Measurements from ENCODE around the gene EEF2KMT.
"Not testable (repeated sequence)": the region's sequence is repeated elsewhere in the genome, so short reads cannot be mapped to it uniquely, and the experiment has no call there.

EEF2KMT gene

DNA sequence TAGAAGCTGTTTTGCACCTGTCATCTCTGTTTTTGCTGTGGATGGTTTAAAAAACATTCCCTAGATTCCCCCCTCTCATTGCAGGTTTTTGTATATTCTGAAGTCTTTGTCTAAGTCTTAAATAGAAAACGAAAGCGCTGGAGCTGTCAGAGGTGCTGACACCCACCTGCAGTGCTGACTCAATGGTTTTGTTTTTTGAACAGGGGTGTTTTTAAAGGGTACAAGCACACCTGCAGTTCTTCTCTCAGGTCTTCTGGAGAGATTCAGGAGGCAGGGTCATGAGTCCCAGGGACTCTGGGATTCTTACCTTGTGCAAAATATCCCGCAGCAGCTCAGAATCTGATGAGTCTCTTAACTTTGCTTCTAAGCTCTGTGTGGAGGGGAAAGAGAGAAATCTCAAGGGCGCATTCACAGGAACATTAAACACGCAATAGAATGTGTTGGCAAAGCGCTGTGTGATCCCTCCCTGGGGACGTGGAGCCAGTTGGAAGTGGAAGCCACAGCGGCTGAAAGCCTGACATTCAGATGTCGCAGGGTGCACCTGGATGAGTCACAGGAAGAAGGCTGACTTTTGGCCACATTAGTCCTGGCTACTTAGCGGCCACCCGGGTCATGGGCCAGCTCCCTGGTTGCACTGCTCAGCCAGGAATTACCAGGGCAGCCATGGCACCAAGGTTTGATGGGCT lies 2.3 kb downstream of the EEF2KMT start:
- not testable (repeated sequence) for DNase-seq (ENCODE audit: low spot score)

DNA sequence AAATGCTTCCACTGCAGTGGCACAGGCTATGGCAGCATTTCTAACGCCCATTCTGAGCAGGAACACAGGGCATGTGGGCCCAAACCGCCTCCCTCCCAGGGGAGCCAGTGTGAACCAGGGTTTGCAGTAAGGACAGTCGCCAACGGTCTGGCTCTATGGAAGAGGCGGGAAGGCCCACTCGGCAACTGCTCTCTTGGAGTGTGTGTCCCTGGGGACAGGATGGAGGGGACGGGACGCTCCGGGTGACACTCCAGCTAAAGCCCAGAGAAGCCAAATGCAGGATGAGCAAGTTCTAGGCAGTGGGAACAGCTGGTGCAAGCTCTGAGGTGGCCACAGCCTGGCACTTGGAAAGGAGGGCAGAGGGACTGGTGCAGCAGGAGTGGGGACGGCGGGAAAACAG lies 3.8 kb downstream of the EEF2KMT start:
- DNase-seq (ENCODE audit: low spot score), result not testable (repeated sequence)

DNA sequence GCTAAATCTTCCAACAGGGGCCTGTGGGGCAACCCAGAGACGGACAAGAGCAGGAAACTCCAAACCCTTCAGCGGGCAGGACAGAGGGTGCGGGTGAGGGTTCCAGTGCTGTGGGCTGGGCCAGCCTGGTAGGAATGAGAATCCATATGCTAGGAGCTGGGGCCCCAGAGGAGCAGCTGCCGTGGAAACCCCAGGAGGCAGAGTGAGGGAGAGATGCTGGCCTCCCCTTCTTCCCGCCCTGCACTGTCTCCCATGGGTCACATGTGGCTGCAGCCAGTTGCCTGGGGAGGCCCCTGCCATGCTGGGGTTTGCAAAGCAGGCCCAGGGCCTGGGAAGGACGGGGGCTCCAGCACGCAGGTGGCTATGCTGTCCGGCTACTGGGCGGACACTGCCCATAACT lies 4.5 kb downstream of the EEF2KMT start:
- not testable (repeated sequence) for DNase-seq (ENCODE audit: low spot score)

DNA sequence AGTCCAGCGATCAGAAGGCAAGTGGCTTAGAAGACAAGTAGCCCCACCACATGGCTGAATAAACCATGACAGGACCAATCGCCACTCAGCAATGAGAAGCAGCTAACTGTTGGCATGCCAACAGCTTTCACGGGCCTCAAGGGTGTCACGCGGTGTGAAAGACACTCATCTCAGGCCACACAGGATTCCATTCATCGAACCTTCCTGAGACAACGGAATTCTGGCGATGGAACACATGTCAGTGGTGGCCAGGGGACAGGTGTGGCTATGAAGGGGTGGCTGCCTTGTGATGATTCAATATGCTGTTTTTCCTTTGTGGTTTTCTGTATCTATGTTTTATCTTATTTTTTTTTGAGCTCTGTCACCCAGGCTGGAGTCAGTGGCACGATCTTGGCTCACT lies 7.0 kb downstream of the EEF2KMT start:
- DNase-seq (ENCODE audit: low spot score), result not testable (repeated sequence)

DNA sequence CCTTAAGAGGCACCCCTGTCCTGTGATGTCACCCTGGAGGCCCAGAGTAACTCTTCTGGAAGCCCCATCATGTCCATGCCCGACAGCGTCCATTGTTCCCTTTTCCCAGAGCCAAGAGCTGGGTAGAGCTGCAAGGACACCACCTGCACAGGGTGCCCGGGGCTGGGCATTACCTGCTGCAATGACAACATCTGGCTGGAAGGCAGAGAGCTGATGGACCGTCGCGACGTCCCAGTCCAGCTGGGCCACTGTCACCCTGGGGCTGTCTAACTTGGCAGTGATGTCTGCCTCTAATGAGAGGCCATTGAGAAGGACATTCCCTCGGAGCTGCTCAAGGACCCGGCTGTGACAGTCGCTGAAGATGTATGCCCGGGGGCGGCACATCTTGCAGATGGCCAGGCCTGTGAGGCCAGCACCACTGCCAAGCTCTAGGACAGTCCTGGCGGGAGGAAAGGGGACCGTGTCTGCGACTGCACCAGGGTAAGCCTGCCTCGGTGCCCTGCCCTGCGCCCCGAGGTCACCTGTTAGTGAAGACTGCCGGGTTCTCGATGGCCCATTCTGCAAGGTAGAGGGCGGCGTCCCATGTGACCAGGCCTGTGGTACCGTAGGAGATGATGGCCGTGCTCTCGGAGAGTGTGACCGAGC lies 7.6 kb downstream of the EEF2KMT start:
- not testable (repeated sequence) for DNase-seq (ENCODE audit: low spot score)

DNA sequence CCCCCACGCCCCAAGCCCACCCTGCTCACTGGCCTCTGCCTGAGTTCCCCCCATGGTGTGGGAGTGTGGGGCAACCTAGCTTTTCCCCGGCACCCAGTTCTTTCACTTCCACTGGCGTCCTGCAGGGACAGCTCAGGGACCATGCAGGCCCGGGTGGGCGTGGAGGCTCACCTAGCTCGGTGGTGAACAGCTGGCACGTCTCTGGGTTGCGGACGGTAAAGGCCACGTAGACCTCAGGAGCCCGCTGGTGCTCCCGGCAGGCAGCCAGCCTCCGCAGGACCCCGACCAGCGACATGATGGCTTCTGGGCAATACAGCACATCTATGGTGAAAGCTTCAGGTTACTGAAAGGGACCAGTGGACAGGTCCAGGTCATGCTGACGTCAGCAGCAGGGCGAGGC lies 8.7 kb downstream of the EEF2KMT start:
- not testable (repeated sequence) for DNase-seq (ENCODE audit: low spot score)

DNA sequence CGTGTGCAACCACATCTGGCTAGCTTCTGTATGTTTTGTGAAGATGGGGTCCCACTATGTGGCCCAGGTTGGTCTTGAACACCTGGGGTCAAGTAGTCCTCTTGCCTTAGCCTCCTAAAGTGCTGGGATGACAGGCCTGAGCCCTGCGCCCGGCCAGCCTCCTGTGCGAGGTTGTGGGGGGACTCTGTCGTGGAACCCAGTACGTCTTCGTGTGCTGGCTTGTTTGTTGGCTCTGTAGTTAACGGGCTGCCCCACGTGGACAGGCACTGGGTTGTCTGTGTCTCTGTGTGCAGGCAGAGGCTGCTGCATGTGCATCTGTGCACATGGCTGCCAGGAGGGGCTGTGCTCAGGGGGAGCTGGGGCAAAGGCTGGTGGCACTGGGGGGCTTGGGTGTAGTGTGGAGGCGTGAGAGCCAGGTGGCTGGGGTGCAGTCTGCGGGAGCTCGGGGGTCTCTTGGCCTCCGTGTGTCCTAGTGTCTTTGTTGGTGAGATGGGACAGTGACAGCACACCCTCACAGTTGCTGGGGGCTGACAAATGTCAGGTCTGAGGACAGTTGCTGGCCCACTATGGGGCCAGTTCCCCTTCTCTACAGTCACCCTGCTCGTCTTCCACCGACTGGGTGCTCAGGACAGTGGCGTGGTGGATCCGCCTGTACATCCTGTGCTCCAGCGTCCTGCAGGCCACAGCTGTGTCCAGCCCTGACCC lies 9.4 kb downstream of the EEF2KMT start:
- not testable (repeated sequence) for DNase-seq (ENCODE audit: low spot score)

DNA sequence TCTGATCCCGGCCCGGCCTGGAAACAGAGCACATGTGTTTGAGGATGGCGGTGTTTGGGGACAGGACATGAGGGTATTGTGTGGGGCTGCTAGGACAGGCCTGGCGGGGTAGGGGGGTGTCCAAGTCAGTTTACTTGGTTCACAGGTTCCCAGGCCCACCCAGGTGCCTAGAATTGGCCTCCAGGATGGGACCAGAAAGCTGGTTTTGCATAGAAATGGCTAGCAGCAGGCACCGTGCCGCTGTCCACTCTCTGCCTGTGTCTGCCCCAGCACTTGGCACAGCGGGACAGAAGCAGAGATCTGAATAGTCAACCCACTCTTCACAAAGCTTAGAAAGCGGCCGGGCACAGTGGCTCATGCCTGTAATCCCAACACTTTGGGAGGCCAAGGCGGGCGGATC lies 11.9 kb downstream of the EEF2KMT start:
- not testable (repeated sequence) for DNase-seq (ENCODE audit: low spot score)

DNA sequence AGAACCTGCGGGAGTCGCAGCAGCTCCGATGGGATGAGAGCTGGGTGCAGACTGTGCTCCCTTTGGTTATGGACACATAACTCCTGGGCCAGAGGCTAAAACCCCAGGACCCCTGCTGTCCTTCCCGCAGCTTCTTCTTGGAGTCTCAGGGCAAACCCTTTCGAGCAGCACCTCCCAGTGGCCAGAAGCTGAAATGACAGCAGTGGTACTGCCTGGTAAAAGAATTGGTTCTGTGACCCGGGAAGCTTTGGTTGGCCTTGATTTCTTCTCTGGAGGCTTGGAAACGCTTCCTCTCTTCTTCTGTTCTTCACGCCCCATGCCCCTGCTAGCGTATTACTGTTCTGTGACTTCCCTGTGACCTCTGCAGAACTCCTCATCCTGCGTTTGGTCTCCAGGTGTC lies 12.8 kb downstream of the EEF2KMT start:
- peak; percentile 54 for DNase-seq (ENCODE audit: low spot score)

DNA sequence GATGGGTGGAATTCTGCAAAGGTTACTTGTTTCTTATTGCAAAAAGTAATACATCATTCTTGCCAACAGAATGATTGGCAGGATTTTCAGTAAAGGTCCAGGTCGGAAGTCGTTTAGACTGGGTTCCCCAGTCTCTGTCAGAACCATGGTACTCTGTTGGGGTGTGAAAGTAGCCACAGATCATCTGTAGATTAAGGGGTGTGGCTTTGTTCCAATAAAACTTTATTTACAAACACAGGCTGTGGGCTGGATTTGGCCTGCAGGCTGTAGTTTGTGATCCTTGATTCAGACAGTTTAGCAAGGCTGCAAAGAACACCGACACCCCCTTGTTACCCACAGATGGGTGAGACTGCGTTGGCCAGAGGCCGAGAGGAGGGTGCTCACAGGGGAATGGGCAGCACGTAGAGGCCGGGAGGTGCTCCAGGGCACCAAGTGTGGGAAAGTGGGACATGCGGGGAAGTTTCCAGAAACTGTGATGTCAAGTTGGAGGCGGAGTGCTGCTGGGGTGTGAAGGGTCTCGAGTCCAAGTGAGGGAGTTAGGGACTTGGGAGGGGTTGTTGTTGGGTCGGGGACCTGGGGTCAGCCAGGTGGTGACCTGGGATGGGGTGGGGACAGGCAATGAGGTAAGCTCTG lies 13.4 kb downstream of the EEF2KMT start:
- not testable (repeated sequence) for DNase-seq (ENCODE audit: low spot score)

DNA sequence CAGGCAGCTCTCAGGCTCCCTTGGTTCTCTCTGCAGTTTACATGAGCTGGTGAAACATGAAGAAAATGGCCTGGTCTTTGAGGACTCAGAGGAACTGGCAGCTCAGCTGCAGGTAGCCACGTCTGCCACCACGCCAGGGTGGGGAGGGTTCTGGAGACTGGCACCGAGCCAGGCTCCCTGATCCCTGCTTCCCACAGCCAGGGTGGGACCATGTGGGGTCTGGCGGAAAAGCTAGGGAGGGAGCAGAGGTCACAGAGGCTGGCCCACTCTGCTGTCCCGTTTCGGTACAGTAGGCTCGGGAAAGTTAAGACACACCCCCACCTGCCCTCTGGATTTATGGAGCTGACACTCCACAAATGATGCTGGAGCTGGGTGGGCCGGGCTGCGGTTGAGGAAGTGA lies 13.9 kb downstream of the EEF2KMT start:
- not testable (repeated sequence) for DNase-seq (ENCODE audit: low spot score)

DNA sequence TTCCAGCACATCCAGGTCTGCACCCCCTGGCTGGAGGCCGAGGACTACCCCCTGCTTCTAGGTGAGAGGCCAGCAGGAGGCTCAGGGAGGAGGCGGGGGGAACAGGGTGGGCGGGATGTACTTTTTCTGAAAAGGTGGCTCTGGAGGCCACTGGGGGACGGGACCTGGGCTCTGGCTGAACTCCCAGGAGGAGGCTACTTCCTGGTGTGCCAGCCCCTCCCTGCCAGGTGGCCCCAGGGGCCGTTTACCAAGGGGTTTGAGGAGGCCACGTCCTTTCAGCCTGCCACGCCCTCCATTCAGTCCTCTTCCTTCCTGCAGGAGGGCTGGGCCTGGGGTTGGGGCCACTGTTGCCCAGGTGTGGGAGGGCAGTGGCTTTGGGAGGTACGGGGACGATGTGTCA lies 16.6 kb downstream of the EEF2KMT start:
- not testable (repeated sequence) for DNase-seq (ENCODE audit: low spot score)

DNA sequence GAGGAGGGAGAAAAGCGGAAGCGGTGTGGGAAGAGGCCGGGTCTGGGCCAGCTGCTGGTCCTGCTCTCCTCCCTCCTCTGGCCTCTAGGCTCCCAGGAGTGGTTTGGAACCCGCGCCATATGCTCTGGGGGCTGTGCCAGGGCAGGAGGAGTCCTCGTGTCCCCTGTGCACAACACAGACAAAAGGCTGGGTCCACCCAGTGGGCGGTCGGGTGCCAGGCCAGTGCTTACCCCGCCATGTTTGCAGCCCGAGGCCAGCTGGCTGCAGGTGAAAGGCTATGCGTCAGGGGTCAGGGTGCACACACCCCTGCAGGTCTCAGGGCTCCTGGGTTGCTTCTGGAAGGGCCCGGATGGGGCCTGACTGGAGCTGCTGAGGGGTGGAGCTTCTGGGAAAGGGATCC lies 17.1 kb downstream of the EEF2KMT start:
- not testable (repeated sequence) for DNase-seq (ENCODE audit: low spot score)

DNA sequence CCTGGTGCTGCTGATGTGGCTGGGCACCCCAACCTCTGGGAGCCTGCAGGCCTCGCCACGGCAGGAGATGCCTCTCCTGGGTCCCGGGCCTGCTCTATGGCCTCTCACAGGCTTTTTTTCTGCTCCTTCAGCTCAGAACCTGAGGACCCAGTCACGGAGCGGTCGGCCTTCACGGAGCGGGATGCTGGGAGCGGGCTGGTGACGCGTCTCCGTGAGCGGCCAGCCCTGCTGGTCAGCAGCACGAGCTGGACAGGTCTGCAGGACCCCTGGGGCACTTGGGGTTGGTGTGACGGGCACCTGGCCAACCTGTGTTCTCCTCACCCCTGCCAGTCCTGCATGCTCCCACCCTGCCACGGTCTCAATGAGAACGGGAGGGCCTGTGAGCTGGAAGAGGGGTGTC lies 19.0 kb downstream of the EEF2KMT start:
- DNase-seq (ENCODE audit: low spot score), result no peak

DNA sequence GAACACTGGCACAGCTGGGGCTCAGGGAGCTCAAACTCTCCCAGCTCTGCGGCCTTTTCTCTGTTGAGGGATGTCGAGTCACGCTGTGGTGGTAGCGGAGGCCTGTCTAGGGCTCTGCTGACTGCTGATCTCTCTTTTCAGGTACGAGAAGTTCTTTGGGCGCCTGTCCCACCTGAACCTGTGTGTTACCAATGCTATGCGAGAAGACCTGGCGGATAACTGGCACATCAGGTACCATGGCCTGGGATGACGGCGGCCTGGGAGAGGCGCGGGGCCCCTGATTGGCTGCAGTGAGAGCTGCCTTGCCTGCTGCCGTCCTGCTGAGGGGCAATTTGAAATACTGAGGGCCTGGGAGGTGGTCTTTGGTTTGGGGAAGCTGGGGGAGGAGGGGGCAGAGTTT lies 20.3 kb downstream of the EEF2KMT start:
- DNase-seq (ENCODE audit: low spot score), result no peak

DNA sequence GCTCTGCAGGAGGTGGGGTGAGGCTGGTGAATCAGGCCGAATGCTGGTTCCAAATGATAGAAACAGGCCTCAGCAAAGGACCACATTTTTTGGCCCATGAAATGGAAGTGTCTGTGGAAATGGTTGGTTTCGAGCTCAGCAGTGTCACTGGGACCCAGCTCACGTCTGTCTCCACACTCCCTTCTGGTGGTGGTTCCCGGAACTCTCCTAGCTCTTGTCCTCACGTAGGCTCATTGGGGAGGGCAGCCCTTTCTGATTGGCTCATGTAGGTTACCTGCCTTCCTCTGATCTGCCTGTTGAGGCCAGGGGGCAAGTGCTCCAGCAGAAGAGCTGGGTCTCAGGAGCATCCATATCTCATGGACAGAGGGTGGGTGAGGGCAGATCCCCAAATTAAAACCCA lies 22.0 kb downstream of the EEF2KMT start:
- DNase-seq (ENCODE audit: low spot score), result no peak

DNA sequence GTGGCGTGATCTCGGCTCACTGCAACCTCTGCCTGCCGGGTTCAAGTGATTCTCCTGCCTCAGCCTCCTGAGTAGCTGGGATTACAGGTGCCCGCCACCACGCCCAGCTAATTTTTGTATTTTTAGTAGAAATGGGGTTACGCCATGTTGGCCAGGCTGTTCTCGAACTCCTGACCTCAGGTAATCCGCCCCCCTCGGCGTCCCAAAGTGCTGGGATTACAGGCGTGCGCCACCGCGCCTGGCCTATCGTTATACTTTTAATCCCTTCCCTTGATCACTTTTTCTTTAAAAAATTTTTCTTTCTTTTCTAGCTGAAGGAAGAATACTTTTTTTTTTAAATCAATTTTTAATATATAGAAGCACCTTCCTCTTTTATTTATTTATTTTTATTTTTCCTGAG lies 23.8 kb downstream of the EEF2KMT start:
- DNase-seq (ENCODE audit: low spot score), result not testable (repeated sequence)

DNA sequence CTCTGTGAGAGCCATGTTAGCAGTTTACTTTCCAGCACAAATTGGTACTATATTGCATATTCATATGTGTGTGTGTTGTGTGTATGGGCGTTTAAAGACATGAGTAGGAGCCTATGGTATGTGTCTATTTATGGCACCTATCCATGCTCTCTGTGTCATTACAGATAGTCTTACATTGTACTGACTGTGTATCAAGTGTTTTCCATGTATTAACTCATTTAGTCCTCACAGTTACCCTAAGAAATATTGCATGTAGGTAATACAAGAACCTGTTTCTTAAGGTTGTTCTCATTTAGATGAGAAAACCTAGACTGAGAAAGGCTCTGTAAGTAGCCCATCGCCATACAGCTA lies 24.3 kb downstream of the EEF2KMT start:
- no peak for DNase-seq (ENCODE audit: low spot score)

DNA sequence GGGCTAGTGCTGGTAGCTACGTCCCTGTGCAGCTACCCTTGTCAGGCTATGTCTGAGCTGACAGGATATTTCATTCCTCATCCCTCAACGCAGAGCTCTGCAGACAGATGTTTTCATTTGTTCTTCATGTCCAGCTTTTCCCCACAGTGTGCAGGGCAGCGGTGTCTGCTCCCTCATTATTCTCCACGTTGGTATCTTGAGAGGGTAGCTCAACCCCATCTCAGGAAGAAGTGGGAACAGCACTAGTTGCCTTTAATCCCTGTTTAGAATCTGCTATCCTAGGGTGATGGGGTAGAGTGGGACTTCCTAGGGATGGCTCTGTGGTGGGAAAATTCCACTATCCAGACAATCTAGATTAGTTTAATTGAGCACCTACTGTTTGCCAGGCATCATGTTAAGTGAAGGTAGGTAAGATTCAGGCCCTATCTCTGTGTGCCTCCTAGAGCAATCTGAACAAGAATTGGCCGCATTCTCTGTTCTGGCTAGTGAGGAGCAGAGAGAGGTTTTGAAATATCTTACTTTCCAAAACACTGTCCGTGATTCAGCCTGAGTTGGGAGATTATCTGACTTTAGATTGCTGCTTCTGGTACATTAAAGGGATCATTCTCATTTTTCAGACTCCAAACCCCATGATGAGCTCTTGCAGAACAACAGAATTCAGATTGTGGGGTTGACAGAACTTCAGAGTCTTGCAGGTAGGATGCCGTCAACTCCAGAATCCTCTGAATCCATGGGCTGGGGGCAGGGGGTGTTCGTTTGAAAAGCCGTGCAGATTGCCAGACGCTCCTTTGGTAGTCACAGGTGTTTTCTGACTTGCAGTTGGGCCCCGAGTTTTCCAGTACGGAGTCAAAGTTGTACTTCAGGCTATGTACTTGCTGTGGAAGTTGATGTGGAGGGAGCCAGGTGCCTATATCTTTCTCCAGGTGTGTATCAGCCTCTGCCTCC lies 25.0 kb downstream of the EEF2KMT start:
- DNase-seq (ENCODE audit: low spot score), result no peak

DNA sequence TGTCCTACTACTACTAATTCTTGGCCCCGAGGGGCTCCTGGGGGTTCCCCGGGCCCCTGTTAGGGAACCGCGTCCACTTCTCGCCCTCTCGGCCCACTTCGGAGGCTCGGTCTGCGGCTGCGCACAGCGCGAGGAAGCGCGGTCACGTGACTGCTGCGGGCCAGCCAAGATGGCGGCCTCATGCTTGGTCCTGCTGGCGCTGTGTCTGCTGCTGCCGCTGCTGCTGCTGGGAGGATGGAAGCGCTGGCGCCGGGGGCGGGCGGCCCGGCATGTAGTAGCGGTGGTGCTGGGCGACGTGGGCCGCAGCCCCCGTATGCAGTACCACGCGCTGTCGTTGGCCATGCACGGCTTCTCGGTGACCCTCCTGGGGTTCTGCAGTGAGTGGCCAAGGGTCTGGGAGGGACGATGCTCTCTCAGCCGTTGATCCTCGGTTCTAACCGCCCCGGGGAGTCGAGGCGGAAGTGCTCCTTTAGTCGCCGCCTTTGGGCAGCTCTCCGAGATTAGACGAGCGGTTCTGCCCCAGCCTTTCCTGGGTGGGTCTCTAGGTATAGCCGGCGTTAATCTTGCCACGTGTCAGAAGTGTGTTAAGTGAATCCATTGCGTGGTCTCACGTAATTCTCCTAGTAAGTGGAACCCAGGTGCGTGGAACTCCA lies 25.8 kb downstream of the EEF2KMT start, which contains the start of gene ALG1:
TSS of gene ALG1 (plus strand) at position 163 of the 653 bp plus-strand sequence. CDS start at position 170, 7 bp downstream.
- peak; percentile 98 for DNase-seq (ENCODE audit: low spot score)

DNA sequence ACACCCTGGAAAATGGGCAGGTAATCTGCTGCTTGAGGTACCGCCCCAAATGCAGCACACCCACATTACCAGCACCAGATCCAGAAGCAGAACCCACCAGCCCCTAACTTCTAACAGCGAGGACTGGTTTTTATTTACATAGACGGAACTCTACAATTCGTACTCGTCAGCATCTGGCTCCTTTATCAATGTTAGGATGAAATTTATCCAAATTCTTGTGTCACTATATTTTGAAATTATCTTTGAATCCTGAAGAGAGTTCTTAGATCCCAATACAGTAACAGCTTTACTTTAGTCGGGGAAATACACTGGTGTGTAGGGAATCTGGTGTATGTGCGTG lies 26.3 kb downstream of the EEF2KMT start:
- DNase-seq (ENCODE audit: low spot score), result no peak
